ENCODE measurements around the gene SLC13A4. TPM values are rescaled to one million over a fixed set of nuclear protein-coding genes. Genes with fewer than 3 reads are reported as not detected.

SLC13A4 gene
- total RNA-seq, 4 donors from 2014 or later: not detected

DNA sequence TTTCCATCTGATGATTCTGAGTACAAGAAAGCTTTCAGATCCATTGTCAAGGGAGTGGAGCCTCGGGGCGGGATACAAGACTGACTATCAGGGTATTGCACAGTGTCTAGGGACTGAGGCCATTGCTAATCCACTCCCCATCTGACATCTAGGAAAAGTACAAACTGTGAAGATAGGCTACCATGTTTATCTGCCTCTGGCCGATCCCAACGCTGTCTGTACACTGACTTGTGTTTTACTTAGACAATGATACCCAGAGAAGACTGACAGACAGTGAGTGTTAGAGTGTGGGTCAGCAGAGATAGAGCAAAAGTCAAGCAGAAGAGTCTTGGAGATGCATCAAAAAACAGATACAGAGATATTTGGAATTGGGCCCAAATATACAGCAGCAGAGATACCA lies 3.1 kb upstream of the SLC13A4 start:
- WGBS: 91% methylated on average over 4 of the region's 4 CpGs
- TF ChIP-seq, protein P1, sequence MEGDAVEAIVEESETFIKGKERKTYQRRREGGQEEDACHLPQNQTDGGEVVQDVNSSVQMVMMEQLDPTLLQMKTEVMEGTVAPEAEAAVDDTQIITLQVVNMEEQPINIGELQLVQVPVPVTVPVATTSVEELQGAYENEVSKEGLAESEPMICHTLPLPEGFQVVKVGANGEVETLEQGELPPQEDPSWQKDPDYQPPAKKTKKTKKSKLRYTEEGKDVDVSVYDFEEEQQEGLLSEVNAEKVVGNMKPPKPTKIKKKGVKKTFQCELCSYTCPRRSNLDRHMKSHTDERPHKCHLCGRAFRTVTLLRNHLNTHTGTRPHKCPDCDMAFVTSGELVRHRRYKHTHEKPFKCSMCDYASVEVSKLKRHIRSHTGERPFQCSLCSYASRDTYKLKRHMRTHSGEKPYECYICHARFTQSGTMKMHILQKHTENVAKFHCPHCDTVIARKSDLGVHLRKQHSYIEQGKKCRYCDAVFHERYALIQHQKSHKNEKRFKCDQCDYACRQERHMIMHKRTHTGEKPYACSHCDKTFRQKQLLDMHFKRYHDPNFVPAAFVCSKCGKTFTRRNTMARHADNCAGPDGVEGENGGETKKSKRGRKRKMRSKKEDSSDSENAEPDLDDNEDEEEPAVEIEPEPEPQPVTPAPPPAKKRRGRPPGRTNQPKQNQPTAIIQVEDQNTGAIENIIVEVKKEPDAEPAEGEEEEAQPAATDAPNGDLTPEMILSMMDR (IDR thresholded peaks at IDR 0.05): no peak
- no peak for TF ChIP-seq EP300 (IDR thresholded peaks at IDR 0.05)
- TF ChIP-seq POLR2AphosphoS5 (IDR thresholded peaks at IDR 0.05): no peak
- TF ChIP-seq POLR2A (IDR thresholded peaks at IDR 0.05; ENCODE audit: low read depth): no peak
- intact Hi-C loops (cut with DNase I): no loop called here
- Histone ChIP-seq H3K9me3 (no peaks in the 10 kb centered on the region), H3K27ac (replicated peaks in 1 of 4) (no peak overlapping the region), H3K36me3 (peaks cover 0 to 12% (median 0%) of the 10 kb centered on the region in 4 donors), H3K27me3 (no peaks in the 10 kb centered on the region), H3K4me1 (no peaks in the 10 kb centered on the region), H3K4me3 (no peak overlapping the region)
- DNase-seq (ENCODE audit: extremely low spot score): no peak

DNA sequence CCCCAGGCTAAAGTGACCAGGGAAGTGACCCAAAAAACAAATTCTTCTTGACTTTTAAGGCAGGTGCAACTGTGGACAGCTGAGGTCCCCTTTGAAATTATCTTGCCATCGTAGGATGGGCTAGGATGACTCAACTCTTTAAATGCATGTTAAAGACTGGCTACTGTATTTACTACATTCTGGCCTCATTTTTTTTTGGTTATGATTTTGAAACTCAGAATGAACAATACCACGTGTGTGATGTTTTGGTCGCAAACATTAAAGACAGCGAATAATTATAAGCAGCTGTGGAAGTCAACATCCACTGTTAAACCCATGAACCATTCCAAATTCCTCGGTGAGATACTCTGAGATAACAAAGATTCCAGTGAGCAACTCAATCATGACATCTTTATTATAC lies 1.2 kb upstream of the SLC13A4 start:
- DNase-seq (ENCODE audit: extremely low spot score): no peak
- H3K27ac ChIP-seq (replicated peaks in 1 of 4): no peak overlapping the region
- H3K36me3 ChIP-seq: peaks cover 0 to 8% (median 0%) of the 10 kb centered on the region in 4 donors
- no peak overlapping the region for H3K4me3 ChIP-seq
- WGBS: 77% methylated on average over 5 of the region's 5 CpGs
- intact Hi-C loops (cut with DNase I): no loop called here
- TF ChIP-seq EP300 (IDR thresholded peaks at IDR 0.05) (no peak), POLR2A (IDR thresholded peaks at IDR 0.05; ENCODE audit: low read depth) (no peak), POLR2AphosphoS5 (IDR thresholded peaks at IDR 0.05) (no peak)
- no peaks in the 10 kb centered on the region for H3K9me3 ChIP-seq
- no peaks in the 10 kb centered on the region for H3K4me1 ChIP-seq
- H3K27me3 ChIP-seq: peaks cover 0 to 5% (median 0%) of the 10 kb centered on the region in 4 donors

DNA sequence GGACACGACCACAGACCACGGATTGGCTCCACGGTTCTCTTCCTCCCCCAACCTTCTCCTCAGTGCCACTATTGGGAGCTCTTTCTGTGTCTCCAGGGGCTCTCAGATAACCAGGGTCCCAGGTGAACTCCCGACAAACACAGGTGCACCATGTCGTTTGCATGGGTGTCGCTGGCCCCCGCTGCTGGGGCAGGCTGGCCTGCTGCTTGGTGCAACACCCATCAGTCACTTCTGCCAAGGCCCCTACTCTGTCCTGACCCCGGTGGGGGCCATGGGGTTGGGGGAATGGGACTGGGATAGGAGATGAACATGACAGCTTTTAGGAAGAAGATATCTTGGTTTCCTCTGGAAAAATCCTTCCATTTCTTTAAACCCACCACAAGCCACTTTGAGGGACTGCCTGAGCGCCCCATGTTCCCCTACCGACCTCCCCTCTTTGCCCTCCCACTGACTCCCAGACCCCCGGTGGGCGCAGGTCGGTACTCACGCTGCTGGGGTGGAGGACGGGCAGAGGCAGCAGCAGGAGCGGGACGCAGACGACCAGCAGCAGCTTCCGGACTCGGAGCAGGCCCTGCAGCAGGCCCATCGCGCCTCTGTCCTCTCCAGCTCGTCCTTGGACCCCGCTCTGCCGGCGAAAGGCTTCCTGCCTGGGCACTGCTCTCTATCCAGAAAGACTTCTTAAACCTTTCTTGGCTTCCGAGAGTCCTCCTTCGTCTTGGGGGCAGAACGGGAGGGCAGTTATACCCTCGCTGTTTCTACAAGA lies 894 bp downstream of the SLC13A4 start:
- no peak overlapping the region for H3K27ac ChIP-seq (replicated peaks in 1 of 4)
- peaks cover 0 to 6% (median 0%) of the 10 kb centered on the region in 4 donors for H3K27me3 ChIP-seq
- H3K9me3 ChIP-seq: no peaks in the 10 kb centered on the region
- 95% methylated on average over 30 of the region's 30 CpGs for WGBS
- H3K4me3 ChIP-seq: no peak overlapping the region
- intact Hi-C loops (cut with DNase I): no loop called here
- TF ChIP-seq POLR2AphosphoS5 (IDR thresholded peaks at IDR 0.05) (no peak), EP300 (IDR thresholded peaks at IDR 0.05) (no peak), POLR2A (IDR thresholded peaks at IDR 0.05; ENCODE audit: low read depth) (no peak)
- TF ChIP-seq, protein P1 (IDR thresholded peaks at IDR 0.05): no peak
- no peak for DNase-seq (ENCODE audit: extremely low spot score)
- H3K4me1 ChIP-seq: no peaks in the 10 kb centered on the region
- H3K36me3 ChIP-seq: no peaks in the 10 kb centered on the region

DNA sequence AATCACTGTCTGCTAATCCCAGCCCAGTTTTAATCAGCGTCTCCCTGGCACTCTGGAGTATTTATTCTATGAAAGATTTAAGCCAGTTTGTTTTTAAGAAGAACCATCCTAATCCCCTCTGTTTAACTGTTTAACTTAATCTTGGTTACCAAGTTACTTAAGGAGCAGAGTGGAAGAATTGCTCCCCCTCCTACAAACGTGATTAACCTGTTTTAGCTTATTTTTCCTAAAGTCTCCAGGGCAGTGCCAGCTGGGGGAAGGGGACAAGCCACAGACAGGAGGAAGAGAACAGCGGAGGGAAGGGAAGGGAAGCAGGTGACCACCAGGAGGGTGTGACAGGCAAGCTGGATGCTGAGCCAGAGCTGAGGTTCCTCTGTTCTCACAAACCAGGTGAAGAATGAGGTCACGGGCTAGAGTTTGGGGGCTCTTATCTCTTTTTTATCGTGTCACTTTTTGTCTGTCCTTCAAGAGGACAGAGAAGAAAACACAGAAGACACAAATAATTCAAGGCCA lies 1.7 kb downstream of the SLC13A4 start:
- intact Hi-C loops (cut with DNase I): no loop called here
- H3K9me3 ChIP-seq: no peaks in the 10 kb centered on the region
- H3K4me3 ChIP-seq: no peak overlapping the region
- no peak for TF ChIP-seq POLR2AphosphoS5 (IDR thresholded peaks at IDR 0.05)
- TF ChIP-seq EP300 (IDR thresholded peaks at IDR 0.05): no peak
- TF ChIP-seq POLR2A (IDR thresholded peaks at IDR 0.05; ENCODE audit: low read depth): no peak
- TF ChIP-seq, protein P1 (IDR thresholded peaks at IDR 0.05): no peak
- H3K4me1 ChIP-seq: no peaks in the 10 kb centered on the region
- no peaks in the 10 kb centered on the region for H3K36me3 ChIP-seq
- H3K27me3 ChIP-seq: peaks cover 0 to 12% (median 0%) of the 10 kb centered on the region in 4 donors
- no peak for DNase-seq (ENCODE audit: extremely low spot score)
- no peak overlapping the region for H3K27ac ChIP-seq (replicated peaks in 1 of 4)
- WGBS: 65% methylated on average over 5 of the region's 5 CpGs

DNA sequence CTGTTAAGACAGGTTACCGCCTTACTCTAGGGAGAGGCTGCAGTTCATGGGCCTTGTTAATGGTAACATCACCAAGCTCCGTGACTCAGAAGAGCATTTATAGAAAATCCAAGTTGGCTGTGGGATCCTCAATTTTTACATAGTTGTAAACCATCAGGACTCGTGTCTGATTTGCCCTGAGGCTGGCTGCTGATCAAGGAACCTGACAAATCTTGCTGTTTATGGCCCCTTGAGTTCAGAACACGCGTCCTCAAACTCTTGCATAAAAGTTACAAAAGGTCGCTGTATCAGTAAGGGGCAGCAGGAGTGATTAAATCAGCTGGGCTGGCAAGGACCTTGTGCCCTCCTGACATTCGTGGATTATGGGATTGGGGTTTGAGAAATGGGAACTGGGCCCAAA lies 4.6 kb downstream of the SLC13A4 start:
- WGBS: 89% methylated on average over 7 of the region's 7 CpGs
- H3K4me1 ChIP-seq: no peaks in the 10 kb centered on the region
- H3K9me3 ChIP-seq: no peaks in the 10 kb centered on the region
- peaks cover 0 to 19% (median 0%) of the 10 kb centered on the region in 4 donors for H3K27me3 ChIP-seq
- TF ChIP-seq POLR2A (IDR thresholded peaks at IDR 0.05; ENCODE audit: low read depth): no peak
- TF ChIP-seq EP300 (IDR thresholded peaks at IDR 0.05): no peak
- TF ChIP-seq POLR2AphosphoS5 (IDR thresholded peaks at IDR 0.05): no peak
- TF ChIP-seq, protein P1 (IDR thresholded peaks at IDR 0.05): no peak
- H3K27ac ChIP-seq (replicated peaks in 1 of 4): no peak overlapping the region
- no peak overlapping the region for H3K4me3 ChIP-seq
- DNase-seq (ENCODE audit: extremely low spot score): no peak
- no peaks in the 10 kb centered on the region for H3K36me3 ChIP-seq
- intact Hi-C loops (cut with DNase I): no loop called here

Measured in esophagus muscularis mucosa (tissue), 4 donors.